Diencephalon (tissue), 1 donor: ENCODE results near the gene IFNA17. TPM values are rescaled to one million over a fixed set of nuclear protein-coding genes. Genes with fewer than 3 reads are reported as not detected.

Experiments used
- total RNA-seq: library from RNA; depleted of rRNA; stranded (reverse); fragments of >200 nt; gene quantifications from one replicate; pipeline ENCODE4 v1.2.3, GENCODE V29; 2014

Gene IFNA17
- not detected for total RNA-seq

GRCh38 chr9:21228122-21228521 lies at the start of gene IFNA17:
Gene IFNA17 (minus strand): TSS chr9:21228222. CDS start chr9:21228173, 49 bp downstream.

GRCh38 chr9:21239911-21240310 lies 11.9 kb upstream of the IFNA17 start, which contains the start of gene IFNA14:
Gene IFNA14 (minus strand): TSS chr9:21240005. CDS start chr9:21239935, 70 bp downstream.

GRCh38 chr9:21217211-21217610 lies 10.8 kb downstream of the IFNA17 start, which contains the start of gene IFNA16:
Gene IFNA16 (minus strand): TSS chr9:21217311. CDS start chr9:21217305, 6 bp downstream.

DNA sequence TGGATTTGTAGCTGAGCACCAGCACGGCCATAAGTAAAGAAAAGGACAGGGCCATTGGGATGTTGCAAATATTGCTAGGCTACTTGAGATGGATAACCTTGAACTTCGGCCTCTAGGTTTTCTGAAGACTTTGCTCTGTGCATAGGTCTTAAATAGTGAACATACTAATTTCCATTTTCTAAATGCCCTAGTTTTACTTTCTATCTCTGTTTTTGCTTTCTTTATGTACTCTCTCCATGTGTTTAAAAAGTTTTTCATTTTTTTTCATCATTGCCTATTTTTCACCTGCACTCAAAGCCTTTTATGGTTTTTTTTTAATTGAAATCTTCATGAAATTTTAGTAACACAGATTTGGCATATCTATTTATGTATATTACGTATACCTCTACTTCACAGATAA lies 21.0 kb downstream of the IFNA17 start, which contains the start of gene IFNA10:
Gene IFNA10 (minus strand): TSS at position 101 of the 400 bp plus-strand sequence. CDS start 46 bp downstream, at position 55.

DNA sequence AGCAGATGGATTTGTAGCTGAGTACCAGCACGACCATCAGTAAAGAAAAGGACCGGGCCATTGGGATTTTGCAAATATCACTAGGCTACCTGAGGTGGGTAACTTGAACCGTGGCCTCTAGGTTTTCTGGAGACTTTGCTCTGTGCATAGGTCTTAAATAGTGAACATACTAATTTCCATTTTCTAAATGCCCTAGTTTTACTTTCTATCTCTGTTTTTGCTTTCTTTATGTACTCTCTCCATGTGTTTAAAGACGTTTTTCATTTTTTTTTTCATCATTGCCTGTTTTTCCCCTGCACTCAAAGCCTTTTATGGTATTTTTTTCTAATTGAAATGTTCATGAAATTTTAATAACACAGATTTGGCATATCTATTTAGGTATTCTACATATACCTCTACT lies 25.9 kb downstream of the IFNA17 start, which contains the start of gene IFNA7:
Gene IFNA7 (minus strand): TSS at position 101 of the 400 bp plus-strand sequence. CDS start 40 bp downstream, at position 61.

GRCh38 chr9:21187487-21187886 lies 40.5 kb downstream of the IFNA17 start, which contains the start of gene IFNA4:
Gene IFNA4 (minus strand): TSS chr9:21187587. CDS start chr9:21187531, 56 bp downstream.

Other genes starting within 250 kb of the IFNA17 start
- 1.6 TPM for gene HACD4, start 196.6 kb downstream of the IFNA17 start, total RNA-seq
- gene IFNB1, start 150.3 kb downstream of the IFNA17 start, total RNA-seq: not detected
- not detected for gene IFNW1, start 86.4 kb downstream of the IFNA17 start, total RNA-seq
- not detected for gene IFNA21, start 61.6 kb downstream of the IFNA17 start, total RNA-seq
- not detected for gene IFNA4, start 40.6 kb downstream of the IFNA17 start, total RNA-seq
- gene IFNA7, start 26.0 kb downstream of the IFNA17 start, total RNA-seq: not detected
- gene IFNA10, start 21.1 kb downstream of the IFNA17 start, total RNA-seq: not detected
- not detected for gene IFNA16, start 10.9 kb downstream of the IFNA17 start, total RNA-seq
- gene IFNA14, start 11.8 kb upstream of the IFNA17 start, total RNA-seq: not detected
- not detected for gene IFNA5, start 77.1 kb upstream of the IFNA17 start, total RNA-seq
- 79.1 TPM for gene KLHL9, start 107.2 kb upstream of the IFNA17 start, total RNA-seq
- gene IFNA6, start 122.7 kb upstream of the IFNA17 start, total RNA-seq: not detected
- gene IFNA13, start 139.8 kb upstream of the IFNA17 start, total RNA-seq: not detected
- gene IFNA2, start 157.2 kb upstream of the IFNA17 start, total RNA-seq: not detected
- gene IFNA8, start 180.9 kb upstream of the IFNA17 start, total RNA-seq: not detected
- not detected for gene IFNA1, start 212.2 kb upstream of the IFNA17 start, total RNA-seq